ENCODE data around the gene PRAMEF10.
"Not testable (repeated sequence)": the region's sequence is repeated elsewhere in the genome, so short reads cannot be mapped to it uniquely, and the experiment has no call there.

GRCh38 chr1:12924368-12924767 is 26.3 kb upstream of the PRAMEF10 start:
- TF ChIP-seq POLR2A (IDR thresholded peaks at IDR 0.05; ENCODE audit: control extremely low read depth in 1 of 2, low read depth in 2 of 2, low read length in 2 of 2); USF2 (IDR thresholded peaks at IDR 0.05; ENCODE audit: low read length); JUND (IDR thresholded peaks at IDR 0.05; ENCODE audit: low read length); CTCF (IDR thresholded peaks at IDR 0.05; ENCODE audit: control extremely low read depth in 1 of 3, insufficient read depth in 1 of 3, low read depth in 1 of 3, low read length in 3 of 3); POLR2AphosphoS5 (IDR thresholded peaks at IDR 0.05; ENCODE audit: low read depth, low read length); SRF (IDR thresholded peaks at IDR 0.05; ENCODE audit: low read depth, low read length): not testable (repeated sequence)
